ENCODE data around the gene CREB1.

- TF ChIP-seq ZNF677 (tag by site-specific recombination; IDR thresholded peaks at IDR 0.05) (peak; percentile 81), ZBTB10 (tag by site-specific recombination; IDR thresholded peaks at IDR 0.05) (peak; percentile 90), ZNF394 (tag by site-specific recombination; IDR thresholded peaks at IDR 0.05; ENCODE audit: borderline replicate concordance) (no peak), ZNF274 (IDR thresholded peaks at IDR 0.05; ENCODE audit: low read length) (no peak), ZNF274 (tag by site-specific recombination; IDR thresholded peaks at IDR 0.05; ENCODE audit: borderline replicate concordance) (no peak), ZNF776 (tag by site-specific recombination; IDR thresholded peaks at IDR 0.05; ENCODE audit: borderline replicate concordance) (no peak)
Observed at GRCh38 chr2:207625014-207625907, 95.5 kb downstream of the CREB1 start, which contains the start of gene METTL21A.

Measured in HEK293 (cell line).